Measurements from ENCODE around the gene KIT.

DNA sequence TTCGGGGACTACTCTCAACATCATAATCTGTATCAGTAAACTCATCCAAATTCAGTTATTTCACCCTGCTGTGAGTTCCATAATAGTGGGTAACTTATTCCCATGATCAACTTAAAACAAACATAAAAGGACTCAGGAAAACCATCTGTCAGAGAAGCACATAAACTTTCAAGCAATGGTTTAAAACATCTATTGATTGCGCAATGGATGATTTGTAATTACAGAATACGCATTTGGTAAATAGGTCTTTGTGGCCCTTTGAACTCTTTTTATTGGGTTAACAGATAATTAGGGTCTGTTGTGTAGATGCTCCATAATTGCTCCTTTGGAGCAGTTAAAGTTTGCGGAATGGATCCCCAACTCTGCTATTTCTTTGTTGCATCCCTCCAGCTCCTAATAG, 115.3 kb downstream of the KIT start:
- TF ChIP-seq POLR2A (IDR thresholded peaks at IDR 0.05; ENCODE audit: low read depth, low read length) (no peak), TAF1 (IDR thresholded peaks at IDR 0.05; ENCODE audit: borderline replicate concordance, low read depth, low read length) (no peak)

All from GM12892 (cell line).